B cell (primary cell): Measurements from ENCODE around the gene AVEN.

Experiments used
- CTCF ChIP-seq: fragments of 200-600 bp; IDR thresholded peaks from one replicate; pipeline ENCODE4 v1.8.0; 2022; ENCODE audit warnings: antibody characterized with exemption, mild to moderate bottlenecking
- EZH2 ChIP-seq: IDR thresholded peaks from 2 replicates; pipeline ENCODE4 v1.6.1; 2012; ENCODE audit warnings: borderline replicate concordance, low read depth, mild to moderate bottlenecking, moderate library complexity, low read length; ENCODE audit not compliant: insufficient read depth, poor library complexity, severe bottlenecking

- TF ChIP-seq CTCF (no peak), EZH2 (no peak)
Observed at GRCh38 chr15:34064438-34064837, 25.4 kb upstream of the AVEN start.
